ENCODE data around the gene ELL. TPM values are rescaled to one million over a fixed set of nuclear protein-coding genes. Genes with fewer than 3 reads are reported as not detected.
A peak's percentile ranks its signal among the peaks of the same experiment; 100 is the strongest.

The ELL gene
- total RNA-seq, 1 donor from 2014 or later, result 12.3 TPM

DNA sequence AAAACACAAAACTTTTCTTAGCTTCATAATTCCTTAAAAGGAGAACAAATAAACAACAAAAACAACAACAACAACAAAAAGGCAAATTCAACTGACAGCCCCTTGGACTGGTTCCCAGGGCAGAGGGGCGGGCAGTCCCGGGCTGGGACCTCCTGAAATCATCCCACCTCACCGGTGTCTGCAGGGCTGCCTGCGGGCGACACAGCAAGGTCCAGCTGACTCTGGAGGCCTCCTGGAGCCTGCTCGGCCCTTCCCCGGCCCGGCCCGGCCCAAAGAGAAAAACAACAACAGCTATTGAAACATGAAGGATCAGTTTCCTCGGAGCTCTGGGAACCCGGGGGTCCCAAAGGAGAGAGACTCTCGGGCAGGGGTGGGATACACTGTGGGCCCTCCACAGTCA lies 78.9 kb downstream of the ELL start:
- no peak for DNase-seq

DNA sequence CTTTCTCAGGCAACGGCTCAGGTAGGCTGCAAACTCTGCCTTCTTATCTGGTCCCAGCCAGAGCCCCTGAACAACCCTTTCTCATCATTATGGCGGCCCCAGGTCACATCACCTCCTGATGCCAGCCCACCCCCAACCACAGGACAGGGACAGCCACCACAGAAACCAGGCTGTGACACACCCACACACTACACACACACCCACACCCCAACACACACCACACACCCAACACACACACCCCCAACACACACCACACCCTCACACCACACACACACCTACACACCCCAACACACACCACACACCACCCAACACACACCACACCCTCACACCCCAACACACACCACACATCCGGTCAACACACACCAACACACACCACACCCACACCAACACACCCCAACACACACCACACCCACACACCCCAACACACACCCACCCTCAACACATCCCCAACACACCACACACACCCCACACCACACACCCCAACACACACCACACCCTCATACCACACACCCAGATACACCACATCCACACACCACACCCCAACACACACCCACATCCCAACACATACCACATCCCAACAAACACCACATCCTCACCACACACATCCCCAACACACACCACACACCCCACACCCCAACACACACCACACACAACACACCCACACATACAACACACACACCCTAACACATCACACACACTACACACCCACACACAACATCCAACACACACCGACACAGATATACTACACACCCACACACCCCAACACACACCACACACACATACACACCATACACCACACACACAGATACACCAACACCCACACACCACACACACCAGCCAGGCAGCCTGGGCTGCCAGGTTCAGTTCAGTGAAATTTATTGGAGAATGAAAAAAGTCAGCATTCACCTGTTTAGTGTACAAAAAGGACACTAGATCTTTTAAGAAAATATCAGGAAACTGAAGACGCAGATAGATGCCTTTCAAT lies 79.8 kb downstream of the ELL start:
- DNase-seq, result no peak

DNA sequence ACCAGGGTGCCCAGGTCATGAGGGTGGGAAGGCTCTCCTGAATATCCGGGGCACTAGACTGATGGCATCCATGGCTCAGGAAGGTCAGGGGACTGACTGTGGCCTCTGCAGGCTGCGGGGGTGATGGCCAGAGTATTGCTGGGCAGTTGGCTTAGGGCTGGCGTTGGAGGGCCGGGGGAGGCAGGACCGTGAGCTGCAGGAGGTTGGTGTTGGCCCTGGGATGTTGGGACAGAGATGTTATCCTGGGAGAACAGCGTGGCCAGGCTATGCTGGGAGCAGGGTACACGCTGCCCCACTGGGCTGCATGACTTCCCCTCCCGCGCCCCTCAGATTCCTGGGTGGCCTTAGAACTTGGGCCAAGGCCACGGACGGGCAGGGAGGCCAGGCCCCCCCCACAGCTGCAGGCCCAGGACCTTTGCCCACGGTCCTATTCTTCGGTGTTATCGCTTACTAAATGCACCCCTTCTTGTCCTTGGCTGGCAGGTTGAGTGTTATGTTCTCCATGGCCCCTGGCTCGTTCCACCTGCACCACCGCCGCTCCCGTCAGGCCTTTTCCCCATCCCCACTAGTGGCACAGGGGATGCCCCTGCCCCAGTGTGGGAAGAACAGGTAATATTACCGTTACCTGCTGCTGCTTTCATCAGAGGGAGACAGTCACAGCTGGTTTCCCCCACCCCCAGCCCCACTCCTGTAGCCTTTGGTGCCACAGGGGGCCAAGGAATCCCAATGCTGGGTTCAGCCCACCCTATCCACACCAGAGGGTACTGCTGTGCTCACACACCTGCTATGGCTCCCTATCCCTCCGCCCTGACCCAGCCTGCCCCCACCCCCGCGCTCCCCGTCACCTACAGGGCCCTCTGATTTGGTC lies 80.7 kb downstream of the ELL start:
- no peak for DNase-seq

DNA sequence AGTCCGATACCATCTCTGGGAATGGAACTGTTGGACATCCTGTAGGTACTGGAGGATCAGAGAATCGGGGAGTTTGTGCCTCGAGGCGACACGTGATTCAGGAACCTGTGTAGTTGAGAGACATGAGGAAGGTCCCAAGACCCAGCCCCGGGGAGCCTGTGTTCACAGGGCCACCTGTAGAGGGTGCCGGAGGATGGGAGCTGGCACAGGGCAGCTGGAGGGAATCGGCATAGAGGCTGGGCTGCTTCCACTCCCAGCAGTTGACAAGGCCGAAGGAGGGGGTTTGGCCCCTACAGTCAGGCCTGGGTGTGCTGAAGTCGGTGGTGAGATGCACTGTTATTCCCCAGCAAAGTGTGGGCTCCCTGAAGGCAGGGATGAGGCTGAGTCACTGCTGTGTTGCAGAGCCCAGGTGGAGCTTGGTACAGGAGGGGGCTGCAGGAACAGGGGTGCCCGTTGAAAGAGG lies 81.4 kb downstream of the ELL start:
- DNase-seq, result peak; percentile 44

DNA sequence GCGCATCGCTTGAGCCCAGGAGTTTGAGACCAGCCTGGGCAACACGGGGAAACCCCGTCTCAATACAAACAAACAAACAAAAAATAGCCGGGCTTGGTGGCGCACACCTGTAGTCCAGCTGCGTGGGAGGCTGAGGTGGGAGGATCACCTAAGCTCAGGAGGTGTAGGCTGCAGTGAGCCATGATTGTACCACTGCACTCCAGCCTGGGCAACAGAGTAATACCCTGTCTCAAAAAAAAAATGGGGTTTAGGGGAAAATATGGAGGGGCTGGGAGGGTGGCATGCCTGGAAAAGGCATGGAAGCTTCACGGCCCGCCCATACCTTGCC lies 82.0 kb downstream of the ELL start:
- no peak for DNase-seq

DNA sequence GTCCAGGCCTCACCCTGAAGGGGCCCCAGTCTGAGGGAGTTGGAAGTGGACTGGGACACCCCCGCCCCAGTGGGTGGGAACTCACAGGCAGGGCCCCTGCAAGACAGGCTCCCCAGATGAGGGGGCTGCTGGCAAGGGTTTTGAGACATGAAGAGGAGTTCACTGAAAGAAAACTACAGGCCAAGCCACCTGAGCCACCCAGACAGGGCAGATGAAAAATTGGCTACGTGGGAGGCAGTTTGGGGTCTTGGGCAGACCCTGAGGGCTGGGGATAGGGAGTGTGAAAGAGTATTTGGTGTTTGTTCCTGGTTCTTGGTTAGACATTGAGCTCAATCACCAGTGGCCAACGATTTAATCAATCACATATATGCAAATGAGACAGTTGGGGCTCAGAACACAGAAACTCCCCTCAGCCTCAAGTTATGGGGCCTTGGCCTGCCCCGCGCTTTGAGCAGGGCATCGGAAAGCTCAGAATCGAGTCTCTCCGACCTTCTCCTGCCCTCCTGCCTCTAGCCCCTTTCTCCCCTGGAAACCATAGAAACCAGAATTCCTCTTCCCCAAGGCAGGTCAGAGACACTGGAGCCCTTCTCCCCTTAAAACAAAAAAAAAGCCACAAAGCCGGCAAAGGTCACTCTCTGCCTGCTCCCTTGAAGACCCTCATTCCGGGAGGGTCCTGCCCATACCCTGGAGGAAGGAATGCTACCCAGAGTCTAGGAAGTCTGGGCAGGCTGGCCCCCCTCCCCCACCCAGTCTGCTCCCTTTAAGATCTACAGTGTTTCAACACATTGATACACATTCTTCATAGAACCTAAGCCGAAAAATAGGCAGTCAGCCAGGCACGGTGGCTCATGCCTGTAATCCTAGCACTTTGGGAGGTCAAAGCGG lies 82.6 kb downstream of the ELL start:
- DNase-seq, result no peak

DNA sequence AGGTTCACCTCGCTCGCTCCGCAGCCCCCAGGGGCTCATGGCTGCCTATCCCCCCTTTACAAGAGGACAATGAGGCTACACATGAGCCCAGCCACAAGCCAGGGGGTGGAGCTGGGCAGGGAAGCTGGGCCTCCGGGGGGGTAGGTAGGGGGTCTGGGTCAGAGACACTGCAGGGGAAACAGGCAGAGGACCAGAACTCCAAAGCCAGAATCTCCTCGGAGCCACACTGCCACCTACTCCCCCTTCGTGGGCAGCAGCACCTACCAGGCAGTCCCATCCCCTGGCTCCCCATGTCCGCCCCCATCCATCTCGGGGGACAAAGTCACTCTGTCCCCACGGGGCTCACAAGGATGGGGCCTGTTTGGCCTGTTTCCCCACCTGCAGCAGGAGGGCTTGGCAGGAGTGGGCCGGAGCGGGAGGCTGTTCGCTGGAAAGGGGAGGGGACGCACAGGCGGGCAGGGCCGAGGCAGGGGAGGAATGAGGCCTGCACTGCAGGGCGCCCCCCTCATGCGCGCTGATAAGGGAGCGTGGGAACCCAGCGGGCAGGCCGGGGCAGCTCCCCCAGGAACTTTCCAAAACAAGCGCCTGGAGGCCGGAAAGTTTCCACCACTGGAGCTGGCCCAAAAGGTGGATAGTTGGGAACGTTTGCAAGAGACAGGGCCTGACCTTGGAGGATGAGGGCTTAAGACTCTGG lies 83.4 kb downstream of the ELL start:
- DNase-seq, result no peak

DNA sequence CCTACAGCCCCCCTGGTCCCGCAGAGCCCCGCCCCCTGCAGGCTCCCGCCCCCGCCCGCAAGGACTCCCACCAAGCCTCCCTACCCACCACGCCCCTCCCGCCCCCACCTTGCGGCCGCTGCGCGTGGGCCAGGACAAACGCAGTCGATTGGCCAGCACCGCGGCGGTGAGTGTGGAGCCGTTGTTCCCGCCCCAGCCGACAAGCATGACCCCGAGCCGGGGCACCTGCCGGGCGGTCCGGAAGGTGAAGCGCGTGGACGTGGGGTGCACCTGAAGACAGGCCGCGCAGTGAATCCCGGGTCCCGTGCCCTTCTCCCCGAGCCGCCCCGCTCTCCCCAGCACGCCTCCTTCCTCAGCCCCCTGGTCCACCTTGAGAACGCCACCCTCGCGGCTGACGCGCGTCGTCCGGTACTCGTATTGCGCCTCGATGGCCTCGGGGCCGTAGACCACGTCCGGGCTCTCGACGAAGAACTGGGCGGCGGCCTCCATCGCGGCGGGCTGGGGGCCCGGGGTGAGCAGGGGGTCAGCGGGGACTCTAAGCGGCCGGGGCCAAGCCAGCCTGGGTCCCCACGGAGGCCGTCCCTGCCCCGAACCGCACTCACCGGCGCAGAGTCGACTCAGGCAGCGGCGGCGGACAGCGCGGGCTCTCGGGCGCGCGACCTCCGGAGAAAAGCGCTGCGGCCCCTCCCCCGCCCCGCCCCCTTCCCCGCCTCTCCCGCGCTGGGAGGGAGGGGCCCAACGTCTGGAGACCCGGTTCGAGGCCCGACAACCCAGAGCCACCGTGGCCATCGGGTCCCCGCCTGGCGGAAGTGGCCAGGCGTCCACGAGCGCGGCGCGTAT lies 84.2 kb downstream of the ELL start, which contains the start of gene ISYNA1:
Gene ISYNA1, minus strand, starts transcription at position 643 of the 840 bp plus-strand sequence. Its CDS starts 154 bp downstream, at position 489.
- peak; percentile 59 for DNase-seq

DNA sequence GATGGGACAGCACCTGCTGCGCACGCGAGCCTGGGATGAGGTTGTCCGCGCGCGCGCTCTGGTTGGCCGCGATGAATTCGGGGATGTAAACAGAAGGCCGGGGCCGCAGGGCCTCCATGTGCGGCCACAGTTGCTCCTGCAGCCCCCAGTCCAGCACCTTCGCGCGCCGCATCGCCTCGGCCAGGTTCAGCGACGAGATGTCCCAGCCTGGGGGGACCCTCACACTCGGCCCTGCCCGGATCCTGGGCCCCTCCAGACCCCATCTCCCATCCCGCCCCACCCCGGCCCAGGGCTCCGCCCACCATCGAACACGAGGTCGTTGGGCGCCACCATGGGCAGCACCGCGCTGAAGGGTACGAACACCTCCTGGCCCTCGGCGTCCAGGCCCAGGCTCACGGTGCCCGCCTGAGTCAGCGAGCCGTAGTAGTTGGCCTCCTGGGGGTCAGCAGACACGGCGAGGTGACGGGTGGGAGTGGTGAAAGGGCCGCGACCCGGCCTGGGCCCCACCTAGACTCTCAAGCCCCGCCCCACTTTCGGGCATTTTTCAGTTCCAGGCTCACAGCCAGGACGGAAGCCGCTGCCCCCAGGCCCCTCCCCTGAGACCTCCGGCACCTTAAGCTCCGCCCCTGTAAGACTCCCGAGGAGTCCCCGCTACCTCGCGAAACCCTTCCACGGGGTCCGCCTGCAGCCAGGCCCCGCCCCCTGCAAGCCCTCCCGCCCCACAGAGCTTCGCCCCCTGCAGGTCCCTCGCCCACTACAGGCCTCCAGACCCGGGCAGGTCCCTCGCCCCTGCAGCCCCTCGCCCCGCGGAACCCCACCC lies 85.0 kb downstream of the ELL start:
- peak; percentile 87 for DNase-seq

DNA sequence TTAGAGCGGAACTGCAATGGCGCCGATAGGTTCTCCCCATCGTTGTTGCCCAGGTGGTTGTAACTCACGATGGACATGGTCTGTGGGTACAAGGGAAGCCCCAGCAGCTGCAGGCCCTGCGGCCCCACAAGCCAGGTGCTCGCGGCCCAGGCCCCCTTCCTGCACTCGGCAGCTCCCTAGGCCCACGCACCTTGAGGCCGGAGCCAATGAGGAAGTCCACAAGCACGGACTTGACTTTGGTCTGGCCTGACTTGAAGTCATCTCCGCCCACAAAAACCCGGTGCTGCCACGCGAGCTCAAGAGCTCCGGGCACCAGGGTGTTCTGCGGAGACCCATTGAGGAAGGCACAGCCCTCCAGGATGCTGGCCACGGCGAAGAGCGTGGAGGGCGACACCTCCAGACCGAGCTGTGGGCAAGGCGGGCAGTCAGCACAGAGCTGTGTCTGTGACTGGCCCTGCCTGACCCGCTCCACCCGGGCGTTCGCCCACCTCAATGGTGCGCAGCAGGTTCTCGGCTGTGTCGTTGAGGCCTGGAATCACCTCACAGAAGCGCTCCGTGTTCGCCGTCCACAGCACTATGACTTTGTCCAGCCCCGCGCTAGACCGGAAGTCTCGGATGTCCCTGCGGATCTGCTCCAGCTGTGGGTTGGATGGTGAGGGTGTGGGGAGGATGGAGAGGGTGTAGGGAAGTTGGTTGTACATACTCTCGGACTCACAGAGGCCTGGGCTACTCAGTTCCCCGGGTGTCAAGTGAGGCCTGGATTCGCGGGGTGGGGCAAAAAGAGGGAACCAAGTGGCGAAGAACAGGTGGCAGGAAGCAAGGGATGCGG lies 85.8 kb downstream of the ELL start:
- DNase-seq, result no peak

DNA sequence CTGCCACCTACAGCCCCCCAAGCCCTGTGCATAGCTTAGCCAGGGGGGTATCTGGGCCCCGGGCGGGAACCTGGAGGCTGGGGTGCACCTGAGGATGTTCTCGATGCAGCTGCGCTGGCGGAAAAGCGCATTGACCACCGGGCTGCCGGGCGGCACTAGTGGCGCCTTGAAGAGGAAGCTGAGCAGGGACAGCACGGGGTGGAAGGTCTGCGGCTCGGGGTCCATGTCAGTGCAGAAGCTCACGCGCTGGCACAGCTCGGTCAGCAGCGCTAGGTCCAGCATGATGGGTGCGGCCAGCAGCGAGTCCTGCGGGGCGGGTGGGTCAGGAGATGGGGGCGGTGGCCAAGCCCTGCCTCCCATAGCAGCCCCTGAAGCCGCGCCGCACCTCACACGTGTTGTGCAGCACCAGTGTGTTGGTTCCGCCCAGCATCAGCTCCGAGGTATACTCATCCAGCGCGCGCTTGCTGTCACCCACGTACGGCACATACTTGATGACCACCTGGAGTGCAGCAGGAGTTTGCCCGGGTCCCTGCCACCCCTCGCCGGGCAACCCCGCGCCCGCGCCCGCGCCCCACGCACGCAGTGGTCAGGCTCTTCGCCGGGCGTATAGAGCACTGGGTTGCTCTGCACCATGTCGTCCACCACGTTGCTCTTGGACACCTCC lies 86.6 kb downstream of the ELL start:
- no peak for DNase-seq

DNA sequence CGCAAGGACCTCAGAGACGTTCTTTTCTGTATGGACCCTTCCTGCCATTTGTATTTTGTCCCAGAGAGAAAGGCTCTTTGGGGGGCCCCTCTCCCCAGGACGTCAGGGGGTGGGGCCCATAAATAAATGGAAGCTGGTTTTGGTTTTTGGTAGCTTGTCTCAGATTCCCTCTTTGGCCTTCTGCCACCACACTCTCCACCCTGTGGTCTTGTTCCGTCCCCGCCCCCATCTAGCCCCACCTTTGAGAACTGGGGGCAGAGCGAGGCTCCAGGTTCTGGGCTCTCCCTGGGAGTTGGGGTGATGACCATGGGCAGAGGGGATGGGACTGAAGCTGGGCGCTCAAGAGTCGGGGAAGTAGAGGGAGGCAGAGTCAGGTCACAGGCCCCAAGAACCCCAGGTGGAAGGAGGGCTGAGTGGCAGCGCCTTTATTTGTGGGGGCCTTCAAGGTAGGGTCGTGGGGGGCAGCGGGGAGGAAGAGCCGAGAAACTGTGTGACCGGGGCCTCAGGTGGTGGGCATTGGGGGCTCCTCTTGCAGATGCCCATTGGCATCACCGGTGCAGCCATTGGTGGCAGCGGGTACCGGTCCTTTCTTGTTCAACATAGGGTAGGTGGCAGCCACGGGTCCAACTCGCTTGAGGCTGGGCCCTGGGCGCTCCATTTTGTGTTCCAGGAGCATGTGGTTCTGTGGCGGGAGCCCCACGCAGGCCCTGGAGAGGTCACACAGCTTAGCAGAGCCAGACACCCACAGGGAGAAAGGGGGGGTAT lies 87.3 kb downstream of the ELL start:
- DNase-seq, result no peak

DNA sequence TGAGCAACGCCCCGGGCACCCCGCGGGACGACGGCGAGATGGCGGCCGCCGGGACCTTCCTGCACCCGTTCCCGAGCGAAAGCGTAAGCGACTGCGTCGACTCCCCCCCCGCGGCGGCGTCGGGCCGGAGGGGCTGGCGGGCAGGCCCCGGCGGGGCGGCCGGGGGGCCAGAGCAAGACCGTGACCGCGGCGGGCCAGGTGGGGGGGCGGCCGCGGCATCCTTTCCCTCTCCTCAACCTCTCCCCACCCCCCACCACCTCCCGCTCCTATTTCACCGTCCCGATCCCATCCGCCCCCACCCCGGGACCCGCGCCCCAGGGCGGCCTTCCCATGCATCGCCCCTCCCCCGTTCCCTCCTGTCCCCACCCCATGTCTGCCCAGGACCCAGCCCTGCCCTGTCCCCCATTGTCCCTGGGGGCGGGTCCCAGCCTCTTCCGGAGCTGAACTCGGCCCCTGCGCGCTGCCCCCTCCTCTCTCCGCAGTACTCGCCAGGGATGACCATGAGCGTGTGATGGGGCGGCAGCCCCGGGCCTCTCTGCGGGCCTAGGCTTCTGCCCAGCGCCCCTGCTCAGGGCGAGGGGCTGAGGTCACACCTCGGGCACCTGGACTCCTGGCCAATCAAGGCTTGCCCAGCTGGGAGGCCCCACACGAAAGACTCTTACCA lies 88.0 kb downstream of the ELL start:
- no peak for DNase-seq

DNA sequence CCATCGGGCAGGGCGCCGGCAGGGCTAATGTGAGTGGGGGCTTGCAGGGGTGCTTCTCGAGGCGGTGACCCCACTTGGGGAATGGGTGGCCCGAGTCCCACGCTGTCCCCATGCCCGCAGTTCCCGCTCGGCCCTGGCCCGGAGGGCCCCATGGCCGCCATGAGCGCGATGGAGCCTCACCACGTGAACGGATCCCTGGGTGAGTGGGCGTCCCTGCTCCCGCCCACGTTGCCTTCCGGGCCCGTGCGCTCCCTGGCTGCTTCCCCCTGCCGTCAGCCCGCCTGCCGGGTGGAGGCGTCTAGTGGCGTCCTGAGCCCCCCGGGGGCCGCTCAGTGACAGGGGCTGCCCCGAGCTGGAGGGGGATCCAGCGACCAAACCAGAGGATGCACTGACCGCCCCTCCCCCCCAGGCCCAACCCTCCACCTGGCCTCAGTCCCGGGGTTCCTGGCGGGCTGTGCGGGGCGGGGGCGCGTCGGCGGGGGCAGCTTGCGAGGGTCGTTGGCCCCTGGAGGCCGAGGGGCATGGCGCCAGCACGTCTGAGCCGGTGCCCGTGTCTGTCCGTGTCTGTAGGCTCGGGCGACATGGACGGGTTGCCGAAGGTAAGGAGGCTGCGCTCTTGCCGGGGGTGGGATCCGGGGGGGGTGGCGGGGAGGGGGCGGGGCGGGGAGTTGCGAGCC lies 88.7 kb downstream of the ELL start:
- DNase-seq, result peak; percentile 52

DNA sequence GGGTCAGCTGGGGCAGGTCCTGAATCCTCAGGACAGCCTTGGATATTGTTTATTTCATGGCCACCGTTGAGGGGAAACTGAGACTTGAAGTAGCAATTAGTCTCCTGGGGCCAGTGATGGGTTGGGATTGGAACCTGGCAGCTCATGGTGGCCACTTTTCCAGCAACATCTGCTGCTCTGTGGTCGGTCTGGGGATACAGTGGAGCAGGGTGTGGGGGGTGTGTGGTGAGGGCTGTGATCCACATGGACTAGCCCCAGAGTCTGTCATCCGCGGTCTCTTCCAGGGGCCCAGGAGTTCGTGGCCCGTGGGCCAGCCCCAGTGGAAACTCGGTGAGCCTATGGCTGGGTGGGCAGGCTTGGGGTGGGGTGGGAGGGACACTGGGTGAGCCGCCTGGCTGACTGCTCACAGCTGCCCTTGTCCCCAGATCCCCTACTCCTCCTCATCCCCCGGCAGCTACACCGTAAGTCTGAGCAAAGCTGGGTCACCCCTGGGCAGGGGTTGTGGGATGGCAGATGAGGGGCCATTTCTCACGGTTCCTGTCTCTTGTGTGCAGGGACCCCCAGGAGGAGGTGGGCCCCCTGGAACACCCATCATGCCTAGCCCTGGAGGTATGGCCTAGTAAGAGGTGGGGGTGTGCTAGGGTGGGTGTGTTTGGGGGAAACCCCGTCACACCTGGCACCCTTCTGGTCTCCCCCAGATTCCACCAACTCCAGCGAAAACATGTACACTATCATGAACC lies 89.4 kb downstream of the ELL start:
- no peak for DNase-seq
